ENCODE measurements around the gene GCFC2.

Gene GCFC2

GRCh38 chr2:75622929-75623328 is 87.8 kb downstream of the GCFC2 start:
- DNase-seq = no peak

- DNase-seq = no peak
Observed at GRCh38 chr2:75622500-75622899, 88.2 kb downstream of the GCFC2 start.

GRCh38 chr2:75621228-75621627 is 89.5 kb downstream of the GCFC2 start:
- DNase-seq = no peak

- DNase-seq = no peak
Observed at GRCh38 chr2:75619956-75620740, 90.6 kb downstream of the GCFC2 start.

GRCh38 chr2:75616933-75617332 is 93.8 kb downstream of the GCFC2 start:
- DNase-seq = no peak

- no peak for DNase-seq
Observed at GRCh38 chr2:75616406-75616805, 94.3 kb downstream of the GCFC2 start.

GRCh38 chr2:75614162-75614651 is 96.5 kb downstream of the GCFC2 start:
- DNase-seq = no peak

- no peak for DNase-seq
Observed at GRCh38 chr2:75612862-75613243, 97.9 kb downstream of the GCFC2 start.
